ENCODE results near the gene SNX9.

- TF ChIP-seq PAX5 (IDR thresholded peaks at IDR 0.05; ENCODE audit: borderline replicate concordance, low read depth, low read length) (no peak), CTCF (IDR thresholded peaks at IDR 0.05 in 2 of 3, conservative IDR thresholded peaks at IDR 0.05 in 1 of 3; ENCODE audit: control insufficient read depth in 2 of 3, extremely low read depth in 1 of 3, insufficient read depth in 1 of 3, low read depth in 3 of 3, low read length in 3 of 3) (no peak), BHLHE40 (IDR thresholded peaks at IDR 0.05; ENCODE audit: borderline replicate concordance in 1 of 2, low read depth in 2 of 2, low read length in 1 of 2) (no peak), RFX5 (IDR thresholded peaks at IDR 0.05; ENCODE audit: low read depth, low read length) (no peak), POLR2AphosphoS5 (IDR thresholded peaks at IDR 0.05; ENCODE audit: low read length) (no peak), SP1 (IDR thresholded peaks at IDR 0.05; ENCODE audit: low read depth, low read length) (no peak), RELA (IDR thresholded peaks at IDR 0.05; ENCODE audit: borderline replicate concordance, partially characterized antibody) (no peak)
Observed at GRCh38 chr6:157838718-157839430, 15.8 kb downstream of the SNX9 start.
